Measurements from ENCODE around the gene FNDC3B.

FNDC3B gene

DNA sequence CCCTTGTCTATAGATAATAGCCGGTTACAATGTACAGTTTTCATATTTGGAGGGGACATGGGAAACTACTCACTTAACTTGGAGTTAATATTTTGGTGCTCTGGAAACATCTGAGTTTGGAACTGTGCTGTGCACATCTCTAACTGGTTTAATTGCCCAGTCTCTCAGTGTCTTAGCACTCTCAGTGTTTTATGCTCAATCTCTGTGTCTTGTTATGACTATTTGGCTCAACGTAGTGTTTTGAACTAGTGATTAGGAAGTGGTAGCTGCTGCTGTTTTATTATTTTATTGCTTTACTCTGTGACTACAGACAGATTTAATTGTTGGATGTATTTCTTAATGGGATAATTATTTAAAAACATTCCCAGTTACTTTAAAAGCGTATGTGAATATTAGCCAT lies 17.0 kb downstream of the FNDC3B start:
- no peak for DNase-seq

DNA sequence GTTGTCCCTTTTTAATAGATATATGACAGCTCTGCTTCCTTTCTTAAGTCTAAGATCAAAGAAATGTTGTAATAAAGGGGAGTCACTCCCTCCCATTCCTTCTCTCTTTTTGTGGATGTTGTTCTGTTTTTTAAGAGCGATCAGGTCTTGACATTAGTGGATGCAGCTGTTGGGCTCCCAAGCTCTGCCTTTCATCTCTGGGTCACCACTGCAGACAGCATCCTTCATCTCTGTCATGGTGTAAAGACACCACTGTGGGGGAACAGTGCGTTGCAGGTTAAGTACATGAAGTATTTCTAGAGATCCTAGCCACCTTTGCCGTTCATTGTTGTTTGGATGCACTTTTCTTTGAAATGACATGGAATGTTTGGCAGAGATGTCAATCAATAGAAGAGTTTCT lies 17.7 kb downstream of the FNDC3B start:
- DNase-seq = no peak

DNA sequence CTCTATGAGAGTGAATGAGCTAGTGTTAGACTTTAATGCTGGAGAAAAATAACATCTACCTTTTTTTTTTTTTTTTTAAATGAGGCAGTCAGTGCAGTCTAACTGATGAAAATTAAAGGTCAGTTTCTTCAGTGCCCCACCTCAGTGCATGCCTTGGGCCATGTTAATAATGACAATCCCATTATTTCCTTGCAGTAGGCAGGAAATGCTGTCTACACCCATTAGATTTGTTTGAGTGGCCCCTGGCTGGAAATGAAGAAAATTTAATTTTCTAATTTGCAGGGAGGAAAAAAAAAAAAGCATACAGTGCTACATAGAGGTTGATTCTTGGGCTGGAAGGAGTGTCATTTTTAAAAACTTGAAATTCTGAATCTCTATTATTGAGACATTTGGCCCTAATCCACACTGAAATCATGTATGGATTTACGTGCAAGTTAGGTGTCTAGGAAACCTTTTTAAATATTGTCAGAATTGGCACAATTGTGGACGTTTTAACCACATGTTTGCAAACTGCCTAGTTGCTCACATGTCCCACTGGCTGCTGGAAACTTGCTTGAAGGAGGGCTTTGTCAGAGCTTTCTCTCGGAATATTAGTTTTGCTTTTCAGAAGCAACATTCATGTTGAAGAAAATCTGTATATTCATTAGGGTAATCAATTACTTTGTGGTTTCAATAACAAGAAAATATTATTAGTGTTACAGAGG lies 18.4 kb downstream of the FNDC3B start:
- no peak for DNase-seq

DNA sequence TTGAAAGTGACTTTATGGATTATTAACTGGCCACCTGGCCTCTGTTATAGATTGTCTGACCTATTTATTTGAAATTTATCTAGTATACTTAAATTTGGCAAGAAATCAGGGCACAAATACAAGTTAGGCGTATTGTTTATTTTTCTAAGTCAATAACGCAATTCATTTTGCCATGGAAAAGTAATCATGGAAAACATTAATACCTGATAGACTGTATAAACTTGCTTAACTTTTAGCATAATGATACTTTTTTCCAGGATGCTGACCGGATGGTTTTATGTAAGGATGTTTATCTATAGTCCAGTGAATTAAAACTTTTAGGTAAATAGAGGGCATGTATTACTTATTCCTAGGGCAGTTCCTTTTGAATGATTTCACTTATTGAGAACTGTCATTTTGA lies 20.2 kb downstream of the FNDC3B start:
- DNase-seq = no peak

DNA sequence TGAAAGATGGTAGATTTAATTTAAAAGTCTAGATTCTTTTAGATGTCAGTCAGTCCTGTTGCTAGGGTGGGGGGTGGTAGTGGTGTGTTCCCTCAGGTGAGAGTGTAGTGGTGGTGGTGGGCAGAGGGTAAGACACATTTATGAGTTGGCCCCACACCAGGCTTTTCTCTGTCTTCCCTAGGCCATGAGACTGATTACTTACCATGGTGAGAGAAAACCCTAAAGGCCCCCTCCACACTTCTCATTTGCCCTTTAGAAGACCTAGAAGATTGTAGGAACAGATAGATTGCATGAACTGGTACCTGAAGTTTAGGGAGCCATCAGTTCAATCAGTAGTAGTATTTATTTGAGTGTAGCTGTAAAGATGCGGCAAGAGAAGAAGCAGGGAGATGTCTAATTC lies 20.9 kb downstream of the FNDC3B start:
- no peak for DNase-seq

DNA sequence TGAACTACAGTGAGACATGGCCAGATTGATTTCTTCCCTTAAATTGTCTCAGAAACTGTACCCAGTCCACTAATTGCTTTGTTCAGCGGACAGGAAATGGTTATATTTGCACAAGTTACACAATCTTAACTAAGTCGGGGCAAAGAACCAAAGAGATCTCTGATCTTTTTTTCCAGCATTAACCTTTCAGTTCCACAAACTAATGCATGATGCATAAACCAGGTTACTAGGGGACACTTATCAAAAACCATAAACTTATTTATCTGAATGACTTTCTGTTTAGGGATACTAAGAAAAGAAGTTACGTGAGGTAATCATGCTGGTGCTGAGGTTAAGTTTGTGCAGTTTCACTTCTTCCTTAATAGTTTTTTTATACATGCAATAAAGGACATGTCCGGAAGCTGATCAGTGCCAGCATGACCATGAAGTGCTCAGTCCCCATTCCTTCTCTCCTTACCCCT lies 22.4 kb downstream of the FNDC3B start:
- no peak for DNase-seq

DNA sequence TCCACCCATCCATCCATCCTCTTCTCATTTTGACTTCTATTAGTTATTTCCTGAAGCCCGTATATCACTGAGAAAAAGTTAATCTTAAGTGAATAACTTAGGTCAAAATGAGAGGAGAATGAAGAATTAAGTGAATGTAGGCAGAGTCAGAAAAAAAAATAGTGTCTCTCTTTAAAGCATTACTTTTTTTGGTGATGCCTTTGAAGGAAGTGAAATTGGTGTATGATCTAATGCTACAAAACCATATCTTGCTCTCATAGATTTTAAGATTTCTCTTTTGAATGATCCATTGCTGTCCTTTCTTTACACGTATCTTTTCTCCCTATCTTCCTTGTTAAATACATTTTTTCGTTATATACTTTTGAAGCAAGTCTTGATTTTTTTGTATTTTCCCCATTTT lies 23.4 kb downstream of the FNDC3B start:
- no peak for DNase-seq

DNA sequence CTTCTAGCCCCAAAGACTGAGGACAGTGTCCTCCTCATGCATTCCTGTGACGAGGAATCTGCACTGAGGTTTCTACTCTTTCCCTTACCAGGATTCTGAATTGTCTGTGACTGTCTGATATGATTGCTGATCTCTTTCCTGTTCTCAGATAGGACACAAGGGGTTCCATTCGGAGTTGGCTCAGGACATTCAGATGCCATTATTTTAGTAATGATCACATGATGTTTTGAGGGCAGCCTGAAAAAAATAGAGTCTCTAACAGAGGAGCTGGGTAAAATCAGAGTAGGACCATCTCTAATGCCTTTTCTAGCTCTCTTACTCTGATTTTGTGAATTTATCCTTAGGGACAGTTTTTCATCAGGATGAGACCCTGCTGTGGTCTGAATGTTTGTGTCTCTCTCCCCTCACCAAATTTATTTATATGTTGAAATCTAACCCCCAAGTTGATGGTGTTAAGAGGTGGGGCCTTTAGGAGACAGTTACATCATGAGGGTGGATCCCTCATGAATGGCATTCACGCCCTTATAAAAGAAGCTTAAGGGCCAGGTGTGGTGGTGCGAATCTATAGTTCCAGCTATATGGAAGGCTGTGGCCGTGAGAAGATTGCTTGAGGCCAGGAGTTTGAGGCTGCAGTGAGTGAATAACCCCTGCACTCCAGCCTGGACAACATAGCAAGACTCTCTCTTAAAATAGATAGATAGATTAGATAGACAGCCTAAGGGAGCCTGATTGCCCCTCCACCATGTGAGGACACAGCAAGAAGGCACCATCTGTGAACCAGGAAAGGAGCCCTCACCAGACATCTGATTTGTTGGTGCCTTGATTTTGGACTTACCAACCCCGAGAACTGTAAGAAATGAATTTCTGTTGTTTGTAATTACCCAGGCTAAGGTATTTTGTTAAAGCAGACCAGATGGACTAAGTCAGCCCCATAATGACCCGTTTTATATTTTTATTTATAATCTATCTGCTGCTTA lies 24.4 kb downstream of the FNDC3B start:
- DNase-seq = no peak

DNA sequence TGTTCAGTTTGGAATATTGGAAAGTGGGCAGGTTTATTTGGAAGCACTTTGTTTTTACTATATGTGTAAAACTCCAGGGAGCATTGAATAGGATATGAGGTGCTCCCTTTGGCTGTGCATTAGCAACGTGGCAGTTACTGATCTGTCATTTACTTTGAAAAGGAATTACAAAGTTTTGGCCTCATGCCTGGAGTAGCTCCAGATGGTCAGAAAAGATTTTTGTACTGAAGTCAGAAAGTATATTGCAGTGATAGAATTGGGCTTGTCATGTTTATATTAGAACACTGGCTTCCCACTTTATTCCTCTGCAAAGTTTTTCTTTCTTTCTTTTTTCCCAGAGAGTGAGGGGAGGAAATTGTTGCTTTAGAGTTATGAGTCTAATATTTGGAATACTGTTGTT lies 26.1 kb downstream of the FNDC3B start:
- no peak for DNase-seq

DNA sequence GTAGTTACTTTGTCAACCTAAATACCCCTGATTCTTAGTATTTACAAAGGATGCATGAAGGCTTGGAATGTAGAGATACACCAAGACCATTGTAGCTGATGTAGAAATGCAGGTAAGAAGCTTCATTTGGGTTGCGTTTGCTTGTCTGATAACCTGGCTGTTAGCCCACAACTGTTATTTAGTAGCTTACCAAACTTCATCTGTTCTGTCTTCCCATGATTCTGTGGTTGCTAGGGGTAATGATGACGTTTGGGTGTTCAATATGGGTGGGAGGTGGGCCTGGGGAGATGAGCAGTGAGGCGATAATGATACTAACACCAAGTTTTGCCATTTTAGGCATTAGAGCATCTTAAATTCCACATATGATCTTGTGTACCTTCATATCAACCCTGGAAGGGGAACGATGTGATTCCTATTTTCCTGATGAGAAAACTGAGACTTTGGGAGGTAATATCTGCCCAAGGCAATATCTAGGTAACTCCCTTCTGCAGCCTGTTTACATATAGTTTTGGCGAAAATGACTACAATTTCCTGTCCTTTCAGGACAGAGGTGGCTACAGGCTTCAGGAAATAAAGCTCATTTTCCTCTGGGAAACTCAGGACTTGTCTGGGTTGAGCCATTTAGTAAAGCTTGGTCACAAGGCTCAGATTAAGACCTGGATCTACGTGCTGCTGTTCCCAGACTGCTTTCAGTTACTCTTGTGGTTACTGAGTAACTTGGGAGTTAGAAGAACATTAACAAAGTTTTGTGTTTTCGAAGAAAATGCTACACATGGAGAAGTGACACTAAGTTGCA lies 26.8 kb downstream of the FNDC3B start:
- no peak for DNase-seq

DNA sequence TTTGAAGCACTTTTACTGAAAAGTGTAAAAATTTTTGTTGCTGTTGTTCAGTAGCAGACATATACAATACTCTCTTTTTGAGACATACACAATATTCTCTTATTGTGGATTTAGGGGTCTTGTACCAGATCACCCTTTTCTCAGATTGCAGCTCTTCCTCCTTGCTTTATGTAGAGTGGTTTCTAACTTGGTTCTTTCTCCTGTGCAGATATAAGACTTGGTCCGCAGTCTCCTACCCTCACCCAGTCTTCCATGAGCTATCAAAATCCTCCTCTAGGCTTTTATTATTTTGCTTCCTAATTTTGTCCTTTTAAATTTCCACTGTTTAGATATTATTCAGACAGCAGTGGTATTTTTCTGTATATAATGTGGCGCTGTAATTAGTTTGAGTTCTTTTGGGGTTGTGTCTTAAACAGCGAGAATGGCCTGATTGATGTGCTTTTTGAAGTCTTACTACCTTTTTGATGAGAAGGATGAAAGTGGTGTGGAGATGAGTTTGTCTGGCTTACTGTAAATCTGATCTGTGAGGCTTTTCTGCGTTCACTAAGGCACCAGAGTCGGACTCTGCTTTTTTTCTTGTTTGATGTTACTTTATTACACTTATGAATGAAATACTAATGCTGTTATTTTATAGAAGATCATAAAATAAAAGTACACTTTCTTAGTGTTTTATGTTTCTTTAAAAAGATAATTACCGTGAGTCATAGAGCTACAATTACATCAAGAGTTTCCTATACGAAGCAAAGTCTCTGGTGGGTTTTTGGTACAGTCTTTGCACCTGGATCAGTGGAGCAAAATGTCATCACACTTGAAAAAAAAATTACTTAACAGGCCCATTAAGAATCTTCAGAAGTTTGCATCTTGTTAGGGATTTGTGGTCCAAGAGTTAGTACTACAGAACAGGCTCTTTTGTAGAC lies 27.8 kb downstream of the FNDC3B start:
- DNase-seq = no peak

DNA sequence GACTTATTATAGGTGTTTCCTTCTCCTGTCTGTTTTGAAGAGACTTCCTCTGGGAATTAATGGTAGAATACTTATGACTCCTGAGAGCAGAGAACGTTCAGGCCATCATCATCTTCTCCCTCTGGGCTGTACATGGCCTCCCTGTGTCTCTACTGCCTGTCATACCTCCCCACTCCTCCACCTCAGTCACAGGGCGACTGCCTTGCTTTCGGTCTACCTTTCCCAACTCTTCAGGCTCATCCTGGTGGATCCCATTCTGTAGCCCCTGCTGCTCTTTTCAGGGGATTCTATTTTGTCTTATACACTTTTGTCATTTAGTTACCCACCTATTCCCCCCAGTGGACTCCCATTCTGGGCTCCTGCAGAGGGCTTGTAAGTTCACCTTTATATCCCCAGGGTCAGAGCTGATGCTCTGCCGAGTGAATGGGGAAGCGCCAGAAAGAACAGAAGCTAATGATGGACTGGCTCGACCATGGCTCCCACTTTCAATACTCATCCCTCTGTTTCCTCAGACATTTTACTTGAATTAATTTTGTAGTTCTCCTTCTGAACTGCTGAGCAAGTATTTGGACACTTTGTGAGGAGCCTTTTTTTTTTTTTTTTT lies 28.6 kb downstream of the FNDC3B start:
- no peak for DNase-seq

DNA sequence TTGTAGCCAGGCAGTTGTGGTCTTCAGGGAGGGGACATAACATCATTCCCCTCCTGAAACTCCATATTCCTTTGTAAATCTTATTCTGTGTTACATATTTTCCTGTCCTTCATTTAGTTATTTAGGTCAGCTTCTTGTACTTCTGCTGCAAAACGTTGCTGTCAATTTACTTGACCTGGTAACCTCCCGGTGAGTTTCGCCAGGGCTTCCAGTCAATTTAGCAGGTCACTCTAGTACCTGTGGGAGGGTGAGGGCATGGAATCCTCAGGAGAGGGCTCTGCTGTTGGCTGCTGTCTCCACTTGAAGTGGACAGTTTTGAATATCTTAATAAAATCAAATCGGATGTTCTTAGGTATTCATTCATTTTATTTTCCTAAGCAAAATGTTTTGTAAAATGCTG lies 29.6 kb downstream of the FNDC3B start:
- no peak for DNase-seq

DNA sequence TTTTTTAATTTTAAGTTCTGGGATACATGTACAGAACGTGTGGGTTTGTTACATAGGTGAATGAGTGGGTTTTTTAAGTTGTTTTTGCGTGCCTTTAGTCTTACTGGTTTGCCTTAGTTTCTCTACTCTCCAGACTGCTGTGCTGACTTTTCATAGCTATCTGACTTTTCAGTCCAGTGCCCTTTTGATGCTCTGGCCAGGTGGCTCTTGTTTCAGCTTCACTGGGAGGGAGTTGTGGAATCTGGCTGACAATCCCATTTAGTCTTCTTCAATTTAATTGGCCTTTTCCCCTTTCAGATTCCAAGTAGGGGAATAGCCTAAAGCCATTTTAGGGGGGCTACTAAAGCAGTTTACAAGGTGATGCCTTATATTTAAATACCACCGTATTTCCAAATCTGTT lies 30.1 kb downstream of the FNDC3B start:
- no peak for DNase-seq

DNA sequence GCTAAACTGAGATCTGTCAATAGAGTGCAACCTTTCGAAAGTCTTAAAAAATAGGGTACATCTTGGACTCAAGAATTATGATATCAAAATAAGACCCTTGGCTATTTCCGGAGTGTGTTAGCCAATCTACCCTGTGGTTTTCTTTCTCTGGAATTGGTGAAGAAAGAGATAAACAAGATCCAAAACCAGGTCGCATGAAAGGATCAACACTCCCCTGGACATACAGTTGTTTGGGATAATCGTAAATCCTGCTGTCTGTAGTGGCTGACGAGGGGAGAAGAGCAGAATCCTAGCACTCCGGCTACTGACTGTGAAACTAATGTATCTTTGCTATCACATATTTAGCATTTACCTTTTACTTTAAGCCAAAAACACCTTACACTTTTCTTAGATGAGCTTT lies 30.9 kb downstream of the FNDC3B start:
- no peak for DNase-seq

DNA sequence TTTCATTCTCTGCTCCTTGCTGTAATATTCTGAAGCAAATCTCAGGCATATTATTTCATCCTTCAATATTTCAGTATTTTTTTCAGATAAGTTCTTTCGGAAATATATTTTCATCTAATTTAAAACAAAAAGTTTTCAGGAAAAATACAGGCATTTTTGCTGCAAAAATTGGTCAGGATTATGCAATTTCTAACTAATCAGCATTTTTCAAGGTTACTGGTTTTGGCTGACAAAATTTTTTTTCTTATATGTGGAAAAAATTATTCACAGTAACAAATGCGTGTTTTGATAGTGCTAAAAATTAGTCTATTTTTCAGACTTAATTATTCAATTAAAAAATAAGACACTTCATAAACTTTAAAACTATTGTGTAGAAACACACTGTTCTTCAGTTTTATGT lies 31.4 kb downstream of the FNDC3B start:
- DNase-seq = no peak

DNA sequence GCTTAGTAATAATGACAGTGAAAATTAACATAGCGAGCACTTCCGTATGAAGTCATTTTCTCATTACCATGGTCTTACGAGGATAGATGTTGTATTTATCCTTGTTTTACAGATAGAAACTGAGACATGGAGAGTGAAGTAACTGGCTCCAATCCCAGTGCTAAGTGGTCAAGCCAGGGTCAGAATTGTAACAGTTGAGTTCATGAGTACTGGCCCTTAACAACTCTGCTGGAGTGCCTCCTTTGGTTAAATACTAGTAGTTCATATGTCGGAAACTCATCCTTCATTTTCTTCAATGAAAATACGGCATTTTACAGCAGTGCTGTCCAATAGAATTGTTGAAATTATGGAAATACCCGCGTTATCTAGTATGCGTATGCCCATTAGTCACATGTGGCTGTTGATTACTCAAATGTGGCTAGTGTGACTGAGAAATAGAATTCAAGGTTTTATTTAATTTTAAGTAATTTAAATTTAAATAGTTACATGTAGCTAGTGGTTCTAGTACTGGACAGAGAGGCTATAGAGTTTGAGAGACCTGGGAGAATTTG lies 32.5 kb downstream of the FNDC3B start:
- DNase-seq = no peak

DNA sequence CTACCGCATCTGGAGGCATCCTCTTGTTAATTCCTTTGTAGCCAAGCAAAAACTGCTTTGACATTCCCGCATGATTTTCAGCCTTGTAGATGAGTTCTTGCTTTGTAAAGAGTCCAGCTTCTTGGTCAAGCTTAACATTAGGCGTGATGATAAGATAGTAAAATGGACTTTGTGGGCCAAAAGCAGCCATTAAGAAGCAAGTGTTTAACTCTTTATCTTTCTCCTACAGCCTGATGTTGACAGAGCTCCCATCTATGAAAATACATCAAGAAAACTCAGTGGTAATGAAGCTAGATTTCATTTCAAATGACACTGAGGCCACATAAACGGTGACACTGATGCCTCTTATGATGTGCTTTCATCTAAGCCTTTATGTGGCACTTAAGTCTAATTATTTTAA lies 33.2 kb downstream of the FNDC3B start:
- no peak for DNase-seq

DNA sequence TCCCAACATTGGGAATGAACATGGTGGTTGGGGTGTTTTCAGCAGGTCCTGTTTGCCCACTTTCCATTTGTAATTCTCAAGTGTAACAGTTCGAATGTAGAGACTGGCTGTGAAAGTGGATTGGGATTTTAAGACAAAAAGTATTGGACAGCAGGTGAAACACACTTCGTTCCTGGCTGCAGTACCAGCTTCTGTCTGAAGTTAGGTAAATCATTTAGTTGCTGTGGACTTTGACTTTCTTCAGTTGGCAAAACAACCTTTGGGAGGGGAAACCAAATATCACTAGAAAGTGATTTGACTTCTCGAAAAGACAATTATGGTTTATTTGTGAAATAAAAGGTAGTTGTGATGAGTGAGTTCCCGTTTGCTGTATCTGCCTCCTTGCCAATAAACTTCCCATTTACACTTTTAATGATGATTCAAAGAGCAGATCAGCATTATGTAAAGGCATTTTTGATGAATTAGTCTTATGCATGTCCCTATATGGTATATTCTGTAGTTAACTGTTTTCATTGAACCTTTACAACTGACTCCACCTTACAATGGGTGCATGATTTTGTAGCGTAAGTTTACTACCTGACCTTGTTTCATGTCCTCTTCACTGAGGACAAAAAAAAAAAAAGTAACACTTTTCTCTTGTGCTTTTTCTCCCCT lies 34.0 kb downstream of the FNDC3B start:
- no peak for DNase-seq

DNA sequence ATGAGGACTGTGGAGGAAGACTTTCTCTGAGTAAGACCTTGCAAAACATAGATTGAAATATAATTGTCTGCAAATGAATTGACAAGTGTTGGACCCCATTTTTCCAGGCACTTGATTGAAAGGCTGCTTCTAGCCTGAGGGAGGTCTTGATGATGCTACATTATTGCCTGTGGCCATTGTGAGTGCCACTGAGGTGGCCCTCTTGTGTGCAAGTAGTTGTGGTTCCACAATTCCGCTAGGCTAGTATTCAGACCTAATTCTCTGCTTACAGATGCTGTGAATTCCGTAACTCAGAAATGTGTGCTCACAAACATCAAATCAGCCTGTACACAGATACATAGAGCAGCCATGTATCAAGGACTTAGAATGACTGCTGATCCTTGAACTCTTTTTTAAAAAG lies 34.7 kb downstream of the FNDC3B start:
- DNase-seq = no peak

DNA sequence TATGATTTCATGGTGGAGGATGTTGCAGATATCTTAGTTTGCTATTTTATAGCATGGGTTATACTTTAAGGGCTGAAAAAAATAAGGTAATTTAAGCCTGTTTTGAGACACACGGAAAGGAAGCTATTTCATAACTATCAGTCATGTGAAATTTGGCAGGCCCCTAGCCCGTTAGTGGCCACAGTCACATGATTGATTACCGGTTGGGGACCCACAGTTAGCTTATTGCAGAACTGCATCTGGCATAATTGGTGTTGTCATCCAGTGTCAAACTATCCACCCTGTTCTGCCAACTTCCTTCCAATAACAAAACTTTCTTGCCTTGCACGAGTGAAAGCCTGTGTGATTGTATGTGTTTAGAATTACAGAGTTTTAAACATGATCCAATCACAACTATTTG lies 35.2 kb downstream of the FNDC3B start:
- no peak for DNase-seq

Measured in activated CD8-positive, alpha-beta memory T cell treated with anti-CD3 and anti-CD28 coated beads for 24 hours (primary cell).